Right lobe of liver (tissue), 4 donors: ENCODE data around the gene KIF26A.

Source experiments
- CTCF ChIP-seq, 4 donors: fragments of 200-600 bp in 3 of 4; fragments of 450-650 bp in 1 of 4; IDR thresholded peaks; one replicate each; pipeline versions ENCODE4 v1.5.1 to v1.8.0; 2016 to 2022; ENCODE audit warnings: antibody characterized with exemption in 4 of 4, mild to moderate bottlenecking in 2 of 4
- POLR2A ChIP-seq: fragments of 450-650 bp; IDR thresholded peaks from one replicate; pipeline ENCODE4 v1.6.1; 2017; ENCODE audit warnings: antibody characterized with exemption, mild to moderate bottlenecking
- donor health status: DM: no; HTN: no; CAD: no.
- donor health status: DM: no; HTN: no; CAD: no.
- donor health status: DM: no; HTN: yes; CAD: no.

GRCh38 chr14:104101651-104102281 is 36.6 kb upstream of the KIF26A start:
- TF ChIP-seq CTCF (IDR thresholded peaks at IDR 0.05) (no peak), POLR2A (no peak)
